HEK293 (cell line): ENCODE measurements around the gene SLC25A38.

ENCODE experiments used
- PATZ1 ChIP-seq: fragments of 450-650 bp; formaldehyde crosslinking; IDR thresholded peaks from 2 replicates; pipeline ENCODE4 v1.5.1; 2016; ENCODE audit warnings: missing biosample characterization, missing genetic modification characterization
- PBX3 ChIP-seq: sonication (generic); formaldehyde crosslinking; IDR thresholded peaks from 2 replicates; pipeline ENCODE4 v1.8.1; 2022; ENCODE audit warnings: mild to moderate bottlenecking, moderate library complexity, missing genetic modification reagents
- PRDM1 ChIP-seq: fragments of 450-650 bp; formaldehyde crosslinking; IDR thresholded peaks from 2 replicates; pipeline ENCODE4; 2016; ENCODE audit warnings: missing biosample characterization, missing genetic modification characterization
- ZNF19 ChIP-seq: fragments of 450-650 bp; formaldehyde crosslinking; IDR thresholded peaks from 2 replicates; pipeline ENCODE4; 2016; ENCODE audit warnings: missing biosample characterization, missing genetic modification characterization, low read depth
- ZNF202 ChIP-seq: fragments of 450-650 bp; formaldehyde crosslinking; IDR thresholded peaks from 2 replicates; pipeline ENCODE4 v1.5.1; 2016; ENCODE audit warnings: missing biosample characterization, missing genetic modification characterization, borderline replicate concordance
- ZNF211 ChIP-seq: fragments of 450-650 bp; formaldehyde crosslinking; IDR thresholded peaks from 2 replicates; pipeline ENCODE4 v1.5.1; 2016; ENCODE audit warnings: low read depth, missing biosample characterization, missing genetic modification characterization
- ZNF23 ChIP-seq: fragments of 450-650 bp; formaldehyde crosslinking; IDR thresholded peaks from 2 replicates; pipeline ENCODE4 v1.5.1; 2016; ENCODE audit warnings: missing biosample characterization, missing genetic modification characterization, borderline replicate concordance
- ZNF239 ChIP-seq: fragments of 450-650 bp; formaldehyde crosslinking; IDR thresholded peaks from 2 replicates; pipeline ENCODE4 v1.5.1; 2016; ENCODE audit warnings: missing biosample characterization, missing genetic modification characterization
- ZNF266 ChIP-seq: fragments of 450-650 bp; formaldehyde crosslinking; IDR thresholded peaks from 2 replicates; pipeline ENCODE4 v1.5.1; 2016; ENCODE audit warnings: missing biosample characterization, missing genetic modification characterization, low read depth
- ZNF280D ChIP-seq: fragments of 450-650 bp; formaldehyde crosslinking; IDR thresholded peaks from 2 replicates; pipeline ENCODE4 v1.5.1; 2016; ENCODE audit warnings: missing biosample characterization, missing genetic modification characterization
- ZNF423 ChIP-seq: fragments of 450-650 bp; formaldehyde crosslinking; IDR thresholded peaks from 2 replicates; pipeline ENCODE4 v1.5.1; 2016; ENCODE audit warnings: missing biosample characterization, missing genetic modification characterization
- ZNF626 ChIP-seq: fragments of 450-650 bp; sonication (Bioruptor Pico); formaldehyde crosslinking; IDR thresholded peaks from 2 replicates; pipeline ENCODE4 v1.5.1; 2018; ENCODE audit warnings: missing biosample characterization, missing genetic modification characterization, inconsistent platforms
- TF ChIP-seq, protein P1 (sequence below): fragments of 450-650 bp; formaldehyde crosslinking; IDR thresholded peaks from 2 replicates; pipeline ENCODE4 v1.5.1; 2017; ENCODE audit warnings: missing biosample characterization, missing genetic modification characterization
- TF ChIP-seq, protein P2 (sequence below): fragments of 450-650 bp; formaldehyde crosslinking; IDR thresholded peaks from 2 replicates; pipeline ENCODE4 v1.5.1; 2016; ENCODE audit warnings: missing biosample characterization, missing genetic modification characterization, borderline replicate concordance

SLC25A38 gene

GRCh38 chr3:39362192-39362591 lies 21.0 kb upstream of the SLC25A38 start (continued):
- TF ChIP-seq ZNF280D (tag by site-specific recombination) (no peak), ZNF23 (no peak), ZNF266 (no peak), ZNF19 (tag by site-specific recombination) (no peak), ZNF423 (tag by site-specific recombination) (no peak), ZNF211 (tag by site-specific recombination) (no peak), ZNF202 (tag by site-specific recombination) (no peak), PATZ1 (tag by site-specific recombination) (no peak), PBX3 (no peak), PRDM1 (no peak), ZNF239 (tag by site-specific recombination) (no peak), ZNF626 (tag by site-specific recombination) (no peak)
- TF ChIP-seq, protein P1, sequence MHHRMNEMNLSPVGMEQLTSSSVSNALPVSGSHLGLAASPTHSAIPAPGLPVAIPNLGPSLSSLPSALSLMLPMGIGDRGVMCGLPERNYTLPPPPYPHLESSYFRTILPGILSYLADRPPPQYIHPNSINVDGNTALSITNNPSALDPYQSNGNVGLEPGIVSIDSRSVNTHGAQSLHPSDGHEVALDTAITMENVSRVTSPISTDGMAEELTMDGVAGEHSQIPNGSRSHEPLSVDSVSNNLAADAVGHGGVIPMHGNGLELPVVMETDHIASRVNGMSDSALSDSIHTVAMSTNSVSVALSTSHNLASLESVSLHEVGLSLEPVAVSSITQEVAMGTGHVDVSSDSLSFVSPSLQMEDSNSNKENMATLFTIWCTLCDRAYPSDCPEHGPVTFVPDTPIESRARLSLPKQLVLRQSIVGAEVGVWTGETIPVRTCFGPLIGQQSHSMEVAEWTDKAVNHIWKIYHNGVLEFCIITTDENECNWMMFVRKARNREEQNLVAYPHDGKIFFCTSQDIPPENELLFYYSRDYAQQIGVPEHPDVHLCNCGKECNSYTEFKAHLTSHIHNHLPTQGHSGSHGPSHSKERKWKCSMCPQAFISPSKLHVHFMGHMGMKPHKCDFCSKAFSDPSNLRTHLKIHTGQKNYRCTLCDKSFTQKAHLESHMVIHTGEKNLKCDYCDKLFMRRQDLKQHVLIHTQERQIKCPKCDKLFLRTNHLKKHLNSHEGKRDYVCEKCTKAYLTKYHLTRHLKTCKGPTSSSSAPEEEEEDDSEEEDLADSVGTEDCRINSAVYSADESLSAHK (tag by site-specific recombination) = no peak
- TF ChIP-seq, protein P2, sequence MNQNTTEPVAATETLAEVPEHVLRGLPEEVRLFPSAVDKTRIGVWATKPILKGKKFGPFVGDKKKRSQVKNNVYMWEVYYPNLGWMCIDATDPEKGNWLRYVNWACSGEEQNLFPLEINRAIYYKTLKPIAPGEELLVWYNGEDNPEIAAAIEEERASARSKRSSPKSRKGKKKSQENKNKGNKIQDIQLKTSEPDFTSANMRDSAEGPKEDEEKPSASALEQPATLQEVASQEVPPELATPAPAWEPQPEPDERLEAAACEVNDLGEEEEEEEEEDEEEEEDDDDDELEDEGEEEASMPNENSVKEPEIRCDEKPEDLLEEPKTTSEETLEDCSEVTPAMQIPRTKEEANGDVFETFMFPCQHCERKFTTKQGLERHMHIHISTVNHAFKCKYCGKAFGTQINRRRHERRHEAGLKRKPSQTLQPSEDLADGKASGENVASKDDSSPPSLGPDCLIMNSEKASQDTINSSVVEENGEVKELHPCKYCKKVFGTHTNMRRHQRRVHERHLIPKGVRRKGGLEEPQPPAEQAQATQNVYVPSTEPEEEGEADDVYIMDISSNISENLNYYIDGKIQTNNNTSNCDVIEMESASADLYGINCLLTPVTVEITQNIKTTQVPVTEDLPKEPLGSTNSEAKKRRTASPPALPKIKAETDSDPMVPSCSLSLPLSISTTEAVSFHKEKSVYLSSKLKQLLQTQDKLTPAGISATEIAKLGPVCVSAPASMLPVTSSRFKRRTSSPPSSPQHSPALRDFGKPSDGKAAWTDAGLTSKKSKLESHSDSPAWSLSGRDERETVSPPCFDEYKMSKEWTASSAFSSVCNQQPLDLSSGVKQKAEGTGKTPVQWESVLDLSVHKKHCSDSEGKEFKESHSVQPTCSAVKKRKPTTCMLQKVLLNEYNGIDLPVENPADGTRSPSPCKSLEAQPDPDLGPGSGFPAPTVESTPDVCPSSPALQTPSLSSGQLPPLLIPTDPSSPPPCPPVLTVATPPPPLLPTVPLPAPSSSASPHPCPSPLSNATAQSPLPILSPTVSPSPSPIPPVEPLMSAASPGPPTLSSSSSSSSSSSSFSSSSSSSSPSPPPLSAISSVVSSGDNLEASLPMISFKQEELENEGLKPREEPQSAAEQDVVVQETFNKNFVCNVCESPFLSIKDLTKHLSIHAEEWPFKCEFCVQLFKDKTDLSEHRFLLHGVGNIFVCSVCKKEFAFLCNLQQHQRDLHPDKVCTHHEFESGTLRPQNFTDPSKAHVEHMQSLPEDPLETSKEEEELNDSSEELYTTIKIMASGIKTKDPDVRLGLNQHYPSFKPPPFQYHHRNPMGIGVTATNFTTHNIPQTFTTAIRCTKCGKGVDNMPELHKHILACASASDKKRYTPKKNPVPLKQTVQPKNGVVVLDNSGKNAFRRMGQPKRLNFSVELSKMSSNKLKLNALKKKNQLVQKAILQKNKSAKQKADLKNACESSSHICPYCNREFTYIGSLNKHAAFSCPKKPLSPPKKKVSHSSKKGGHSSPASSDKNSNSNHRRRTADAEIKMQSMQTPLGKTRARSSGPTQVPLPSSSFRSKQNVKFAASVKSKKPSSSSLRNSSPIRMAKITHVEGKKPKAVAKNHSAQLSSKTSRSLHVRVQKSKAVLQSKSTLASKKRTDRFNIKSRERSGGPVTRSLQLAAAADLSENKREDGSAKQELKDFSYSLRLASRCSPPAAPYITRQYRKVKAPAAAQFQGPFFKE = no peak
- TF ChIP-seq, all 188 proteins: peak for 0
